Caco-2 (cell line): Measurements from ENCODE around the gene JUP. TPM values are rescaled to one million over a fixed set of nuclear protein-coding genes. Genes with fewer than 3 reads are reported as not detected.

Source experiments
- BruUV-seq: library from RNA; stranded (reverse); fragments of 400-500 nt; replicated peaks from 2 replicates; lab custom pipeline; 2021; lab: Mats Ljungman, UMichigan
- CTCF ChIA-PET: fragments of 300-600 bp; sonication (Branson Sonifier 250); formaldehyde crosslinking; loops from one replicate; lab custom pipeline; 2022; ENCODE audit warnings: antibody characterized with exemption; lab: Charles Lee
- POLR2A ChIA-PET: fragments of 300-600 bp; sonication (Branson Sonifier 250); formaldehyde crosslinking; loops from one replicate; lab custom pipeline; 2022; ENCODE audit warnings: antibody characterized with exemption; lab: Charles Lee
- DNase-seq, 2 experiments: peaks; one replicate each; pipeline versions ENCODE4 v3.0.0 to v3.0.0-alpha.2; 2020 to 2022
- H3K27me3 ChIP-seq: replicated peaks from 2 replicates; pipeline ENCODE4 v1.6.0; 2011; ENCODE audit warnings: low read length; ENCODE audit not compliant: control insufficient read depth, insufficient read depth
- H3K36me3 ChIP-seq: 2 replicates; pipeline ENCODE4 v1.5.1; 2011; ENCODE audit warnings: low read length; ENCODE audit not compliant: control insufficient read depth, insufficient read depth
- H3K4me1 ChIP-seq: fragments of 250-450 bp; sonication (Bioruptor Pico); 2 replicates; pipeline ENCODE4 v1.5.1; 2020; ENCODE audit warnings: mild to moderate bottlenecking
- H3K4me3 ChIP-seq: 2 replicates; pipeline ENCODE4 v1.5.1; 2011; ENCODE audit warnings: low read depth, mild to moderate bottlenecking, control low read depth, low read length
- H3K9me3 ChIP-seq: fragments of 250-450 bp; sonication (Bioruptor Pico); 2 replicates; pipeline ENCODE4 v1.5.1; 2020; ENCODE audit warnings: mild to moderate bottlenecking, moderate library complexity
- H3K27ac Mint-ChIP-seq: one replicate; pipeline ENCODE4 v1.8.0; 2022; ENCODE audit warnings: mixed read lengths; ENCODE audit not compliant: unreplicated experiment
- H3K27me3 Mint-ChIP-seq: one replicate; pipeline ENCODE4 v1.8.0; 2022; ENCODE audit warnings: mixed read lengths; ENCODE audit not compliant: insufficient read depth, unreplicated experiment
- H3K36me3 Mint-ChIP-seq: one replicate; pipeline ENCODE4 v1.8.0; 2022; ENCODE audit warnings: mild to moderate bottlenecking, mixed read lengths; ENCODE audit not compliant: insufficient read depth, unreplicated experiment
- H3K4me1 Mint-ChIP-seq: one replicate; pipeline ENCODE4 v1.8.0; 2022; ENCODE audit warnings: low read depth, mixed read lengths; ENCODE audit not compliant: unreplicated experiment
- H3K4me3 Mint-ChIP-seq: one replicate; pipeline ENCODE4 v1.8.0; 2022; ENCODE audit warnings: mild to moderate bottlenecking, moderate library complexity, mixed read lengths; ENCODE audit not compliant: unreplicated experiment
- H3K9me3 Mint-ChIP-seq: one replicate; pipeline ENCODE4 v1.8.0; 2022; ENCODE audit warnings: mixed read lengths; ENCODE audit not compliant: unreplicated experiment
- CTCF ChIP-seq, 2 experiments: fragments of 200-600 bp in 1 of 2; IDR thresholded peaks; 1 replicate in 1 of 2; 2 replicates in 1 of 2; pipeline versions ENCODE4 v1.5.1 to v1.8.0; 2011 to 2022; ENCODE audit warnings: antibody characterized with exemption in 1 of 2, control low read depth in 1 of 2, inconsistent platforms in 1 of 2, low read depth in 1 of 2, low read length in 1 of 2, mild to moderate bottlenecking in 1 of 2, moderate library complexity in 1 of 2; ENCODE audit not compliant: insufficient read depth in 1 of 2, severe bottlenecking in 1 of 2, unreplicated experiment in 1 of 2
- intact Hi-C: fragments of 100-400 bp; cut with micrococcal nuclease; formaldehyde crosslinking; loops from one replicate; pipeline ENCODE4 v1.10.0; 2022; ENCODE audit not compliant: unreplicated experiment
- total RNA-seq: library from RNA; stranded (reverse); gene quantifications from 2 replicates; pipeline ENCODE4 v1.2.3, GENCODE V29; 2022

JUP gene
- total RNA-seq, 1 experiment from 2014 or later, result 419 TPM

GRCh38 chr17:41748275-41748674 lies 38.2 kb downstream of the JUP start:
- POLR2A ChIA-PET, result no interaction called here
- no TSS peak for BruUV-seq

GRCh38 chr17:41741709-41742108 lies 44.8 kb downstream of the JUP start:
- Mint-ChIP-seq H3K9me3 (no peaks in the 10 kb centered on the region), H3K27ac (no peak overlapping the region), H3K36me3 (peaks cover 17% of the 10 kb centered on the region), H3K4me1 (peaks cover 25% of the 10 kb centered on the region), H3K4me3 (no peak overlapping the region), H3K27me3 (peaks cover 11% of the 10 kb centered on the region)
- no TSS peak for BruUV-seq
- peaks cover 23% of the 10 kb centered on the region for H3K4me1 ChIP-seq
- POLR2A ChIA-PET, result interaction anchor here (0.5 to 1.7 kb wide), 2 partner anchors 53 to 108 kb away, joined by 3 to 4 read pairs; partner anchors contain the start of gene EIF1
- no peak for DNase-seq
- intact Hi-C loops, result no loop called here
- no peak for TF ChIP-seq CTCF (IDR thresholded peaks at IDR 0.05; ENCODE audit: insufficient read depth in 1 of 2, low read depth in 1 of 2, low read length in 1 of 2, severe bottlenecking in 1 of 2, unreplicated experiment in 1 of 2)
- no peaks in the 10 kb centered on the region for H3K27me3 ChIP-seq
- H3K4me3 ChIP-seq, result no peak overlapping the region
- no peaks in the 10 kb centered on the region for H3K9me3 ChIP-seq
- no peaks in the 10 kb centered on the region for H3K36me3 ChIP-seq
- CTCF ChIA-PET, result no interaction called here

More at GRCh38 chr17:41748275-41748674, 38.2 kb downstream of the JUP start:
- Histone ChIP-seq H3K4me1 (no peaks in the 10 kb centered on the region), H3K9me3 (no peaks in the 10 kb centered on the region), H3K4me3 (no peak overlapping the region), H3K27me3 (no peaks in the 10 kb centered on the region), H3K36me3 (no peaks in the 10 kb centered on the region; the same call in 1 of the 2 replicates)
- DNase-seq, result no peak
- Mint-ChIP-seq H3K4me1 (peaks cover 7% of the 10 kb centered on the region), H3K27ac (no peak overlapping the region), H3K27me3 (peaks cover 3% of the 10 kb centered on the region), H3K36me3 (peaks cover 66% of the 10 kb centered on the region), H3K9me3 (no peaks in the 10 kb centered on the region), H3K4me3 (no peak overlapping the region)
- CTCF ChIA-PET, result interaction anchor here (0.6 to 1.0 kb wide), 3 partner anchors 38 to 565 kb away, joined by 3 to 5 read pairs (median 4); partner anchors contain the start of gene JUP
- TF ChIP-seq CTCF (IDR thresholded peaks at IDR 0.05; ENCODE audit: insufficient read depth in 1 of 2, low read depth in 1 of 2, low read length in 1 of 2, severe bottlenecking in 1 of 2, unreplicated experiment in 1 of 2), result no peak
- intact Hi-C loops, result no loop called here

- Mint-ChIP-seq H3K9me3 (no peaks in the 10 kb centered on the region), H3K4me3 (no peak overlapping the region), H3K27ac (no peak overlapping the region), H3K36me3 (peaks cover 6% of the 10 kb centered on the region), H3K4me1 (peaks cover 20% of the 10 kb centered on the region), H3K27me3 (peaks cover 15% of the 10 kb centered on the region)
- Histone ChIP-seq H3K4me3 (no peak overlapping the region), H3K36me3 (no peaks in the 10 kb centered on the region), H3K27me3 (no peaks in the 10 kb centered on the region; the same call in 1 of the 2 replicates), H3K9me3 (no peaks in the 10 kb centered on the region), H3K4me1 (peaks cover 23% of the 10 kb centered on the region)
- intact Hi-C loops, result no loop called here
- ChIA-PET POLR2A (interaction anchor here (0.6 to 1.2 kb wide), 2 partner anchors 46 to 60 kb away, joined by 4 to 5 read pairs; partner anchors contain the start of gene JUP), CTCF (interaction anchor here (0.6 to 1.5 kb wide), 2 partner anchors 61 to 72 kb away, joined by 3 to 4 read pairs; partner anchors contain the start of gene FKBP10)
- no peak for DNase-seq
- no peak for TF ChIP-seq CTCF (IDR thresholded peaks at IDR 0.05; ENCODE audit: insufficient read depth in 1 of 2, low read depth in 1 of 2, low read length in 1 of 2, severe bottlenecking in 1 of 2, unreplicated experiment in 1 of 2)
- no TSS peak for BruUV-seq
Measured at GRCh38 chr17:41740506-41740905, 46.0 kb downstream of the JUP start.
